DMS 273 (cell line): ENCODE measurements around the gene ADCY3.
A peak's percentile ranks its signal among the peaks of the same experiment; 100 is the strongest.

Source experiments
- DNase-seq: peaks from one replicate; lab custom pipeline; 2025; ENCODE audit not compliant: unreplicated experiment; lab: John Stamatoyannopoulos, UW

Gene ADCY3

DNA sequence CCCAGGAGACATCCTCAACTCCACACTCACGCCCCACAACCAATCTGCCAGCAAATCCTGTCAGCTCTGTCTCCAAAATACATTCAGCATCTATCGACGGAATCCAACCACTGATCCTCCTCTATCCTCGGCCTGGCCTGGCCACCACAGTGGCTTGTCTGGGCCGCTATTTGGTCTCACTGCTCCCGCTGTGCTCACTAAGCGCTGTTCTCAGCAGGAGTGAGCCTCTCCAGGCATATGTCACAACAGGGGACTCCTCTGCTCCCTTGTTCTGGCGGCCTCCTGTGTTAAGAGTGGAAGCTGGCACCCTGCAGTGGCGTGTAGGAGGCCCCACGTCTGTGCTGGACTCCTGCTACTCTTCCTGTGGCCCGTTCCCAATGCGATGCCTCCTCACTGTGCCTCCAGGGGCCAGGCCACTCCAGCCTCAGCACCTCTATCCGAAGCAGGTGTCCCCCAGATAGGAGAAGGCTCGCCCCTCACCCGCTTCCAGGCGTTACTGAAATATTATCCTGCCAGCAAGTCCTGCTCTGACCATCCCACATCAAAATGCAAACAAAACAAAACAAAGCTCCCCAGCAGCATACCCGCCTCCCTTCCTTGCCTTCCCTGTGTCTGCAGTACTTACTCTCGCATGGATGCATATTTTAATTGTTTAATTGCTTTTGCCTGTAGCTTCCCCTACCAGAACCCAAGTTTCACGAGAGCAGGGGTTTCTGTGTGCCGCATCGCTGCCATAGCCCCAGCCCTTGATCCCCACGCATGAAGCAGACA, 86.9 kb downstream of the ADCY3 start:
- no peak for DNase-seq

DNA sequence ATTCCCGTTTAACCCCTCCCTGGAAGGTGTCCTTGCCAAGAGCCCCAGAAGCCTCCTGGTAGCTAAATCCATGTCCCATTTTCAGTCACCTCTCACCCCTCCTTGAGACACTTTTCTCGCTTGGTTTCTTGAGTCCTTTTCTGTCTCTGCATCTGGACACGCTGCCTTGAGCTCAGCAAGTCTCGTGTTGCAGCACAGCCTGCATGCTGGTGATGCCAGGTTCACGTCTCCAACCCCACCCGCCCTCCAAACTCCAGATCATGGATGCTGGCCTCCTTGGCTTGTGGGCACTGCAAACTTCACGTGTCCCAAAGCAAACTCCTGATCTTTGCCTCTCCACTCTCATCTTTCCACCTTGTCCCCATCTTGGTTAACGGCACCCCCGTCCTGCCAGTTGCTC, 87.5 kb downstream of the ADCY3 start:
- no peak for DNase-seq

DNA sequence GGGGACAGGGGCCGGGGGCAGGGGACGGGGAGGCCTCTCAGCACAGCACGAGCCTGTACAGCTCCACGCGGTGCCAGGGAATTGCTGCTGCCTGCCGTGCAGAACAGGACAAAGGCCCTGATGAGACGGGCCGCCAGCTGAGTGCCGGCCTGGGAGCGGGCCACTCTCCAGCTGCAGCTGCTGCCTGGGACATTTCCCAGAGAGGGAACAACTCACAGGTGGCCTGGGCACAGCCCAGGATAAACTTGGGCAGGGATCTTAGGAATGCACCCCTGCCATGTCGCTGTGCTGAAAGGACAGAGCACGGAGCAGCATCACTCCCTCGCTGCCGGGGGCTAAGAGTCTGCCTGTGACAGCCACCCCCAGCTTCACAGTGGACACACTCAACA, 88.0 kb downstream of the ADCY3 start:
- no peak for DNase-seq

DNA sequence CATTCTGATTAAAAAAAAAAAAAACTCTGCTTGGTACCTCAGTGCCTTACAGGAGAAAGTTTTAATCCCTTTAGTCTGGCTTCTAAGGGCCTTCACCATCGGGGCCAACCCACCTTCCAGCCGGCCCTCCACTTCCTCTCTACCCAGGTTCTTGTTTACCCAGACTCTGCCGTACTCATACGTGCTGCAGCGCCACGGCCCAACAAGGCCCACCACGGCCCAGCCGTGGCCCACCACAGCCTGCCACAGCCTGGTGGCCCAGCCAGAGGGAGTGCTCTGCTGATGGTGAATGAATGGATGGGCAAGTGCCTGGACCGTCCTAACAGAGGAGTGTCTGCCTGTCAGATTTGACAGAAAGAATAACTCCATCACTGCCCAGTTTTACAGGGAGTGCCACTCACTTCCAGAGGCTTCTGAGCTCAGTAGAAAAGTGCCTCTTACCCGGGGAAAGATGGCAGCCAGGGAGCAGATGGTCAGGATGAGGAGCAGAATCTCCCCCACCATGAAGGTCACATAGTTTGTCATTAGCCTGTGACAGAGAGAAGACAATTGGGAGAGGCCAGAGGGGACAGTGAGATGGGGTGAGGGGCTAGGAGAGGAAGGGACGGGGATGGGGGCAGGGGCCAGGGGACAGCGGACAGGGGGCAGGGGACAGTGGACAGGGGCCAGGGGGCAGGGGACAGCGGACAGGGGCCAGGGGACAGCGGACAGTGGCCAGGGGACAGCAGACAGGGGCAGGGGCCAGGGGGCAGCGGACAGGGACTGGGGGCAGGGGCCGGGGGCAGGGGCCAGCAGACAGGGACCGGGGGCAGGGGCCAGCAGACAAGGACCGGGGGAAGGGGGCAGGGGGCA, 88.6 kb downstream of the ADCY3 start:
- DNase-seq = no peak

DNA sequence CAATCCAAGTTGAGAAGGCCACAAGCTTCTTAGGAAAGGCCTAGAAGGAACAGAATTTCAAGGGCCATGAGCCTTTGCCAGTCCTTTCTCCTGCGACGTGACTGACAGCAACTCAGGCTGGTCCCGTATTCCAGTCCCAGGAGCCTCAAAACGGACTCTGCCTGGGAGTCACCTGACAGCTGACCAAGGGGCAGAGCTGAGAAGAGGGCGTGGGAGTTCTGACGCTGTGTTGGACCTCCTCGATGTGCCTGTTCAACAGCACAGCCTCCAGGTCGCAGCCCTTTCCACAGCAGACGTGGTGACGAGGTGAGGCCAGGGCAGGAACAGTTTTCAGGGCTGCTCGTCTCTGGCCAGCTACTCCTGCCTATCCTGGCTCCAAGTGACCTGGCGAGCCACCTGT, 89.3 kb downstream of the ADCY3 start:
- no peak for DNase-seq

DNA sequence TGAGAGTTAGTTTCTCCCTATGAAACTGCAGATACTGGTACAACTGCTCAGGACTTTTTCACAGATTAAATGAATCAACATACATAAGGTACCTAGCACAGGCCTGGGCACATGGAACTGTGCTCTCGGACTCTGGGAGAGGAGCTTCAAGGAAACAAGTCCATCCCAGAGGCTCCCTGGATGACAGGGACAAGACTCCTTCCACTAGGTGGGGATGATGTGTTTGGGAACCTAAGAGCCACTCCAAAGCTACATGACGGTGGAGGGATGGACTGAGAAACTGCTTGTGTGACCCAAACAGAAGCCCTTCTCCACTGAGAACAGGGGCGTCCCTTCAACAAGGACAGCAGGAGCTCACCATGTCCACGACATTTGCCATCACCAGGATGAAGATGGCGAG, 89.7 kb downstream of the ADCY3 start:
- peak; percentile 22 for DNase-seq

DNA sequence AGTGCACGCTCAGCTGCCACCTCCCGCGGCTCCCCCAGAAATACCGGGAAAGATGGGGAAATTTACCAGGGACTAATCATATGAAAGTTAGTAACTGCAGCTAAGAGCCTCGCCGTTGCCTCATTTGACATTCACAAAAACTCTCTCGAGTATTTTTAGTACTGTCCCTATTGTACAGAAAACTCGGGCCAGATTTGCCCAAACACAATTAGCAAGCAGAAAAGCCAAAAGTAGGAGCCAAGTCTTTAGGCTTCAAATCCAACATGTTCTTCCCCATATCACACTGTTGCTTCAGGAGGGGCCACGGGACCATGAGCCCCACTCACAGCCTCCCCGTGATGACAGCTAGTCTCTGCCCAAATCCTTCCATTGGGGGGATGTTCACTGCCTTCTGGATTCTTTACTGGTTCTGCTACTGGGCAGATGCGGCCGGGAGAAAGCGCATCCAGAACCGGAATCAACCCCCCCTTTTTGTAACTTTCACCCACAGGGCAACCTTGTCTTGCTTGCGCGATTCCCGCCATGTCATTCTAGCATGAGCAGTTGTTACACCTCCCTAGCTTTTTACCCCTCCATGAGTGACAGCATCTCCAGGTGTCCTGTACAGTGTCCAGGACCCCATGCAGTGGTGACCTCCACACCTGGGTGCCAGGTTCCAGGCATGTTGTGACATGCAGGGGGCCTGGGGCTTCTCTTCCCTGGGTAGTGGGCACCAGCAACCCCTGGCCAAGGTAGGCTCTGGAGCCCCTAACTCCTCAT, 91.6 kb downstream of the ADCY3 start:
- no peak for DNase-seq

DNA sequence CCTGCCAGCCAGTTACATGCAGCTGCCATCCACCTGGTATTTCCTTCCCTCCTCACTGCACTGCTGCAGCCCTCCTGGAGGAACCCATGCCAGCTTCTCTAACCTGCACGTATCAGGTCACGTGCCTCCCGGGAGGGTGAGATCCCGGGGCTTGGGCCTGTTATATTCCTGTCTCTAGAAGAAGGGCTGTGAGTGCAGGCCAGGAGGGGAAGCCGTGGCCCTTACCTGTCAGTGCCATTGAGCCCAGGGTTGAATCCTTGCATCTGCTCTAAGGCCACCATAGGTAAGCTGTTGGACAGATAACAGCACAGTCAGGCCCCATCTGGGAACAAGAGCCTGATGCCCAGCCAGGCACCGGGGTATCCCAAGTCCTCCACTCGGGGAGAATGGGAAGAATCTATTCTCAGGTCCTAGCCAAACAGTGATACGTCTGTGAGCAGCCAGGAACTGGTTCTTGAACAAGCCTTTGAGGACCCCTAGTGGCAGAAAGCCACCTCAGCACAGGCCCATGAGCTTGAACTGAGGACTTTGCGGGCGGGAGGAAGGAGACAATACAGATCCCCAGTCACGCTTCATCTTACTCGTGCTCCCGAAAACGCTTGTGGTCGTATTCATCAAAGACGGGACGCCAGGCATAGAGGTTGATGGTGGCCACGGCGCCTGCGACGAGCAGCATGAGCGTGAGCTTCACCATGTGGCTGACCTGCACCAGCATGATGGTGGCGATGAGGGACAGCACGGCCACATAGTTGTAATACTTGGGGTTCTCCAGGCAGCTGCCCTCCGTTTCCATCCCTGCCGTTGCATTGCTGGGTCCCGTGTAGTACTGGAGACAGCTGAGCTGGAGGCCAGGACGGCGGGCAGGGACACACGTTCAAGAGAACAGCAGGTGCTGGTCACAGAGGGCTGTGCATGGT, 92.5 kb downstream of the ADCY3 start:
- peak; percentile 92 for DNase-seq

DNA sequence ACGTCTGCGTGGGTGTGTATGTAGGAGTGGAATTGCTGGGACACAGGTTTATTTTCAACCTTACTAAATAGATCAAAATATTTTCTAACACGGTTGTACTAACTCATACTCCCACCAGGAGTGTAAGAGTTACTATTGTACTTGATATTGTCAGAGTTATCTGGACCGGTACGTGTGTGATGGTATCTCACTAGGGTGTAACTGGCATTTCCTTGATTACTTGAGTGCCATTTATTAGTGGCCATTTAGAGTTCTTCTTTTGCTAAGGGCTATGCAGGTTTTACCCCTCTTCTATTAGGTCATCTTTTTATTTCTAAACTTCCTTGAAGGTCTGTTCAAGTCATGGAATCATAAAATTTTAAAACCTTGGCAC, 93.3 kb downstream of the ADCY3 start:
- no peak for DNase-seq

DNA sequence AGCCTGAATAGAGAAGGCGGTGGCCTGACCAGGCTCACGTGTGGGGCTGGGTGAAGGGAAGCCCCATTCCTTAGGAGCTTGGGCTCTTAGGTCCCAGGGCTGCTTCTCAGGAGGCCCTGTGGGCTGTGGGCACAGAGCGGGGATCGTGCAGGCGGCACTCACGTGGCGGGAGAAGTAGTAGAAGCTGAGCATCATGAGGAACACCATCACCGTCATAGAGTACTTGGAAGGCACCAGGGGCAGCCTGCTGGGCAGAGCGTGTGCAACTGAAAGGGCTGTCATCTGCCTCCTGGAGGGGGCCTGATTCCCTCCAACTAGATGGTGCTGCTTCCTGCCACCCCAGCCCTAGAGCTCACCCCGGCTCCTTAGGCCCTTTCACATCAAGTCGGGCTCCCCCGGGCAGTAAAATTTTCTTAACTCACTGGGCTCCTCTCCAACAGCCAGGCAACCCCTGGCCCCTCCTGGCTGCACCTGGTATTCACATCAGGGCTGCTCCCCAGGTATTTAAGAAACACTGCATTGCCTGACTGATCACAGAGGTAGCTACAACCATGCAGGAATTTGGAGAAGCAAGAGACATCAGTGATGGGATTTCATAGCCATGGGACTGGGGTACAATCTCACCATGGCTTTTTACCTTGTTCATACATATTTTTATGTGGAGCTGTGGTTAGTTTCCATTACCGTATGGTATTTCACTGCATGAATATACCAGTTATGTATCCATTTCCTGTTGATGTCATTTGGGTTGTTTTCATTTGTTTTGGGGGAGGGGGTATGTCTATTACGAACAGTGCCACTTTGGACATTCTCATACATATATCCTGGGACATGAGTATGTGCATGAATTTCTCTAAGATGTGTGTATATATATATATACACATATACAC, 93.9 kb downstream of the ADCY3 start:
- DNase-seq = no peak

DNA sequence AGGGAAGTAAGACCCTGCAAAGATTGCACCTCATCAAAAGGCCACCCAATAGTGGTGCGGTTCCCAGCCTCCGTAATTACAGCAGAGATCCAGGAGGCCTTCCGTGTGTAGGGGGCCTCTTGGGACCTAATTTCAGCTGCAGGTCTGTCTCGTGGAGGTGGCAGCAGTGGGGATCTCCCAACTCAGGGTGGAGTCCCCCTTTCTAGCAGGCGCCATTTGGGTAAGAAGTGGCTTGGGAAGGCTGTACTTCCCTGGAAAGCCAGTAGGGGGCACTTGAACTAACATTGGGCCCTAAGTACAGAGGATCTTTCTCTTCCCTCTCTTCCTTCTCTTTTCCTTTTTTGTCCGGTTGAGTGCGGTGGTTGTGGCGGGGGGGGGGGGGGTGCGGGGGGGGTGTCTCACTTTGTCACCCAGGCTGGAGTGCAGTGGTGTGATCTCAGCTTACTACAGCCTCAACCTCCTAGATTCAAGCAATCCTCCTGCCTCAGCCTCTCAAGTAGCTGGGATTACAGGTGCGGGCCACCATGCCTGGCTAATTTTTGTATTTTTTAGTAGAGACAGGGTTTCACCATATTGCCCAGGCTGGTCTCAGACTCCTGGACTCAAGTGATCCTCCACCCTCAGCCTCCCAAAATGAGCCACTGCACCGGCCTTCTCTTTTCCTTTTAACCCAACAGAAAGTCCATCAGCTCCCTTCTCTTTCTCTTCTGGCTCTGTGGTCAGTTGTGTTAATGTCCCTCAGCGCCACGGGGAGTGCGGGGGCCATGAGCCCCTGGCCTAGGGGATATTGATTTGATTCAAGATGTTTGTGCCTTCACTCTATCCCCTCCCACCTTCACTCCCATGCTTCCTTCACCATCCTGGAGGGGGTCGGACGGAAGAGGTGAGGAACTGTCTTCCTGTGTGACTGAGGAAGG, 94.8 kb downstream of the ADCY3 start:
- DNase-seq = peak; percentile 31

DNA sequence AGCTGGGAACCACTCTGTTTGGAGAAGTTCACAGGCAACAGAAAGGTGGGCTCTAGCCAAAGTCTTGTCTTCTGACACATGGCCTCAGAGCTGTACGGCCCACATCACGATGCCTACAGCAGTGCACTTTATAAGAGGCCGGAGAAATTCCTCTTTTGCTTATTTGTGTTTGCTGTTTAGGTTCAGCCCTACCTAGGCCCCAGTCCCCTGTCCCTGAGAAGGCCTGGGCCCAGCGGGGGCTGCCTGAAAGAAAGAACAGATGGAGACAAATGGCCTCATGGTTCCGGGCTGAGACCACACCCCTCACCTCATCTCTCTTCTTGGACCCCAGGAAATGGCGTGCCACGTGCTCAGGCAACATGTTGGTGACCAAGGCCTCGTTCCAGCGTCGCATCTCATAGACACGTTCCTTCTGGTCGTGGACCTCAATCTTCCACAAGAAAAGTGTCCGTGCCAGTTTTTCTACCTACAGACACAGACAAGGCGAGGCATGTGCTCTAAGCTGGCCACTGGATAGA, 95.9 kb downstream of the ADCY3 start:
- no peak for DNase-seq

DNA sequence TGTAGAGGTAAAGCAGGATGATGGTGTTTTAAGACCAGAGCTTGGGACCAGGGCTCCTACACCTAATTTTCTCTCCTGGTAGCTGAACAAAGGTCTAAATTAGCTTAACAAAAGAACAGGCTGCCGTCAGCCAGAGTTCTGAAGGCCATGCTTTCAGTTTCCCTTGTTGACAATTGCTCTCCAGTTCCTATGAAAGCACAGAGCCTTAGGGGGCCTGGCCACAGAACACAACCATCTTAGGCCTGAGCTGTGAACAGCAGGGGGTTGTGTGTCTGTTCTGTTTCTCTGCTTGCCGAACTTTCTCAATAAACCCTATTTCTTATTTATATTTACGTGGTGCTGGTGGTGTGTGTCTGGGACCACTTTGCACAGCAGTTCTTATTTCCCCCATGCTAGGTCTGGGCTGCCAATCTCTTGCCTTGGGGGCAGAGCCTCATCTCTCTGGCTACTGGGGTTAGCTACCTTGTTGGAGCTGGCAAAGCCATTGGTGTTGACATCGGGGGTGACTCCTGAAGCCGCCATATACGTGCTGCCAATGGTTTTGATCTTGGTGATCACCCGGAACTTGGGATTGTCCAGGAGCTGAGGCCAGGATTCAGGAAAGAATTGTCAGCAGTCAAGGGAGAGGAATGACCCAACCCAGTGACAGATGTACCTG, 97.9 kb downstream of the ADCY3 start:
- DNase-seq = no peak

DNA sequence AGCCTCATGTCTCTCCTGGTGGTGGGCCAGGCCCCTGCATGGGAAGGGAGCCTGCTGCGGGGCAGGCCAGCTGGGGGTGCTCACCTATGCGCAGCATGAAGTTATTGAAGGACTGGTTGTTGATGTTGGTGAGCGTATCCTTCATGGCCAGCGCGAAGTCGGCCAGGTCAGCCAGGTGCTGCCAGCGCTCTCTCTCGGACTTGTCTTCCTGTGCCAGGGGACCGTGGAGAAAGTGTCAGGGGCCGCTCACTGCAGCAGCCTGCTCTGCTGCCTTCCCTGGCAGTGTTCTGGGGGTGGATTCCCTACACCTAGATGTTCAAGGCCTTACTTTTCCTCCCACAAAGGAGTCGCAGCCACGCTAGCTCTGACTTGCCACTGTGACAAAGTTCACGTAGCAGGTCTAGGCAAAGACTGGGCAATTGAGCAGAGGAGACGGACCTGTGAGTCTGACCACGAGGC, 98.6 kb downstream of the ADCY3 start:
- no peak for DNase-seq

DNA sequence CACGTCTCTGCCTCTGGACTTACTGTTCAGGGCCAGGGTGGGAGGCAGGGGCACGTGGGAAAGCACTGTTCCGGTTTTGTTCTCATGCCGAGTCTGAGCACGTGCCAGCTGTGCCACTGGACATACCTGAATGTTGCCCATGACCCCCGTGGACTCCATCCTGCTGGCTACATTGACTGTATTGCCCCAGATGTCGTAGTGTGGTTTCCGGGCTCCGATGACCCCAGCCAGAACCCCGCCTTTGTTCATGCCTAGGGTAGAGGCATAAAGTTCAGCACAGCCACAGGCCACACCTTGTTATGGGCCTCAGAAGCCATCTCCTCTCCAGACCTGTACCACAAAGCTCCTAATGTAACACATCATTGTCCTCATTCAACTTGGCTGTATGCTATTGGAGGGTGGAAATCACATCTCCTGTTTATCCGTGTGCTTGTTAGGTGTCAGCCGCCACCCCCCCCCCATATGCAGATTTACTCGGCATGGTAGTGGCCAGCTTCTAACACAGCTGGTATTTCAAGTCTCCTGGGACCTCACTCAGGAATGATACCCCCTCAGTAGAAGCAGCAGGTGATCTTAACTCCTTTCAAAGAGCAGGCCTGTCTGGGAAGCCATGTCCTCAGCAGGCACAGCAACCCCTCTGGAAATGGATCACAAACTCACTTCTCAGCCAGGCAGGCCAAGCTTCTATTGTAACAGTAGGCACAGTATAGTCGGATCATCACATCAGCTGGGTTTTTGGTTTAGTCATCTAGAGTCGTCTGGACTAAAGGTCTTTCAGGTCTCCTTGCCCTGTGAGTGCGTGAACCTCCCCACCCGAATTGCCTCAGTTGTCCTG, 99.2 kb downstream of the ADCY3 start:
- no peak for DNase-seq

DNA sequence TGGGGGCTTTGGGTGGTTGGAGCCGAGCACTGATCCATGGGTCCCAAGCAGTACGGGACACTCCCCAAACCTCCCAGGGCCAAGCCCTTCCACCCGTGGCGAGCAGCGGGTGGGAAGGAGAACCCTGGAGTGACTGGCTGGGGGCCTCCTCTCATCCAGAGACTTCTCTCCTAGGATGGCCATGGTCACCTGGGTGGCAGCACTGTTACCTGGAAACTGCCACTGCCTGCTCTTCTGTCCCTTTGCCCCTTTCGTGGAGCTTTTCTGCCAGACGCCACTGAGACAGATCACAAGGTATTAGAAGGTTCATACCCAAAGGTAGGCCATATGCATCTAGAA, 99.9 kb downstream of the ADCY3 start:
- no peak for DNase-seq
